GM13976 (cell line): ENCODE data around the gene NANOS2.

Experiments
- DNase-seq: peaks from one replicate; pipeline ENCODE4 v3.0.0; 2012; ENCODE audit warnings: low spot score
- CTCF ChIP-seq: IDR thresholded peaks from 2 replicates; pipeline ENCODE4 v1.5.1; 2012; ENCODE audit warnings: borderline replicate concordance, mild to moderate bottlenecking; ENCODE audit not compliant: insufficient read depth; ENCODE audit errors: extremely low read depth, missing control alignments, control extremely low read depth
- in situ Hi-C: fragments of 300-500 bp; cut with MboI; formaldehyde crosslinking; loops from one replicate; pipeline ENCODE4 v1.12.0; 2022; ENCODE audit warnings: low sequenced_read_pairs, mixed read lengths, inconsistent platforms; ENCODE audit not compliant: unreplicated experiment

NANOS2 gene

DNA sequence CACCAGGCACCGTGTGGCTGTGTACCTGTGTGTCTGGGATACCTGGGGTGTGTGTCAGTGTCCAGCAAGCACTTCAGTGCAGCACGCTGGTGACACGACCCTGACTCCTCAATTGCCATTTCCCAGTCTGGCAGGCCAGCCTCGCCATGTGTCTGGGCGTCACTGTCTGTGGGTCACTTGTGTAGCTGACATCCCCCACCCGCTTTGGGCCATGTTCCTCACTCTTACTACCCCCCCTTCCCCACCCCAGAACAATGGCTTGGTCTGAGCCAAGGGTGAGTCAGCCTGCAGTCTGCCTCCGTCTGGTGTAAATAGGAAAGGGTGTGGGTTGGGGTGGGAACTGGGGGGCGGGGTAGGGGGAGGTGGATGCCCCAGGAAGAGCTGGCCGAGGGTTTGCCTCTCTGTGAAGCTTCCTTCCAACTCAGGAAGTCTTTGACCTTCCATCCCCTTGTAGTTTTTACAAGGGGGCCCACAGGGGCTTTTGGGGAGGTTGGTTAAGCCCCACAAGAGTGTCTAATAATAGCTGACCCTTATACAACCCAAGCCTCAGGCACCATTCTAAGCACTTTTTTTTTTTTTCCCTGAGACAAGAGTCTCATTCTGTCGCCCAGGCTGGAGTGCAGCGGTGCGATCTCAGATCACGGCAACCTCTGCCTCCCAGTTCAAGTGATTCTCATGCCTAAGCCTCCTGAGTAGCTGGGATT is 41.5 kb upstream of the NANOS2 start:
- no peak for TF ChIP-seq CTCF
- no peak for DNase-seq
- in situ Hi-C loops: no loop called here

DNA sequence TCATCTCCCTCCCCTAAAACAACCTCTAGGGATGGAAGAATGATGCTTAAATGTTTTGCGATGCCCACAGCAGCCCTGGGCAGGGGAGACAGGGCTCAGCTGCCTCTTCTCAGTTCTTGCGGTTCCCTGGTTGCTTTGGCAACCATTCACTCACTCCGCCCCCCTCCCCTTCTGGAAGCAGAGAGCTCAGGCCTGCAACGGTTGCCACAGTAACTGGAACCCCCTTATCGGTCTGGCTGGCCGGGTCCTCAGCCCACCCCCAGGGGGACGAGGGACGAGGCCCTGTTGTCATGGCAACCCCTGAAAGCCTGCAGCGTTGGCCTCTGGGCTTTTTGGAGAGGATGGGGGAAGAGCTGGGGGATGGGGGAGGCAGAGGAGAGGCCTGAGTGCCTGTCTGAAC is 39.6 kb upstream of the NANOS2 start:
- no peak for TF ChIP-seq CTCF
- no peak for DNase-seq
- in situ Hi-C loops: no loop called here

- DNase-seq: no peak
- TF ChIP-seq CTCF: no peak
- in situ Hi-C loops: no loop called here
Measured at GRCh38 chr19:45953676-45954075, 39.1 kb upstream of the NANOS2 start.

DNA sequence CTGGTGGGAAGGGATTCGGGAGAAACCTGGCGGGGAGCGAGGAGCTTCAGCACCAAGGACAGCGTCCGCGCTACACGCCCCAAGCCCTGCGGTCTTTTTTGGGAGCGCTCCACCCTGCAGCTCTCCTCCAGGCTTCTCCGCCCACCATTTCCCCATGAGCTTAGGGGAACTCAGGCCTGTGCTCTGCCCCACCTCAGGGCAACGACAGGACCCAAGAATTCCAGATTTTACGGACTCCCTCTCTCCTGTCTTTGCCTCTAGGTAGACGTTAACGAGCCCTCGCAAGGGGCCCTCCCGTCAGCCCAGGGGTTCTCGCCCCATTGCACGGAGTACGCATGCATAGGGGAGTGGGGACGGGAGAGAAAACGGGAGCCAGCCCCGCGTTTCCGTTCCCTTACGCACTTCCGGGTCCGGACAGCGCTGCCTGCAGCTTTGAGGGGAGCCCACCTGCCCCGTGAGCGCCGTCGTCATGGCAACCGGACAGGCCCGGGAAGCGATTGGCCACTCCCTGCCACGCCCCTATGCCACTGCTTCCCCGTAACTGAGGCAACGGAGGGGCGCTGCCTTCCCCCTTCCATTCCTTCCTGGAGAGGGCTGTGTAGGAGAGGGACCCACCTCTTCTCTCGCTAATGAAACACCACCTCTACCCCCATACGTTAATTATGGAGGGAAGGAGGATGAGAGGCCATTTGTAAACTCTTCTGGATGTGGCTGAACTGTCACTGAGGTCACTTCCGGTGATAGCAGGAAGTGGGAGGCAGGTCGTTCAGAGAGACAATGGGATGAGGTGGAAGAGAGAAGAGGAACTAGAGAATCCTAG is 38.3 kb upstream of the NANOS2 start:
- in situ Hi-C loops: no loop called here
- no peak for TF ChIP-seq CTCF
- DNase-seq: peak; percentile 80

DNA sequence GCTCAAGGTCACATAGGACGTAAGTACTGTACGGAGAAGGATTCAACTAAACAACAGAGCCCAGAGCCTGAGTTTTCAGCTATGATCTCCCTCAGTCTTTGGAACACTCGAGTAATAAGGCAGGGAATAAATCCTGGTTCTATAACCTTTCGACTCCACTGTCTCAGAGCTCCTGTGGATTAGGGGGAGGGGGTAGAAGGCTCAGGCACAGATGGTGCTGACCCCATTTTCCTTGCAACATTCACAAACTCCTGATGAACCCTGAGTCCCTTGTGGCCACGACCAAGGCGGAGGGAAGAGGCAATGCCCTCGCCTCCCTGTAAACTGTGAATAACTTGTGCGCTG is 37.7 kb upstream of the NANOS2 start:
- TF ChIP-seq CTCF: no peak
- in situ Hi-C loops: no loop called here
- no peak for DNase-seq

- in situ Hi-C loops: no loop called here
- no peak for TF ChIP-seq CTCF
- DNase-seq: no peak
Measured at GRCh38 chr19:45947926-45948325, 33.3 kb upstream of the NANOS2 start.
